Fibroblast of lung (primary cell): ENCODE data around the gene SLC7A14.

Experiments used
- CTCF ChIP-seq, 2 donors: IDR thresholded peaks in 1 of 2; conservative IDR thresholded peaks in 1 of 2; 1 replicate in 1 of 2; 2 replicates in 1 of 2; pipeline ENCODE4 v1.5.1; 2011 to 2012; ENCODE audit warnings: low read length in 2 of 2, control low read depth in 1 of 2, inconsistent platforms in 1 of 2, low read depth in 1 of 2, mild to moderate bottlenecking in 1 of 2
- EZH2 ChIP-seq: IDR thresholded peaks from 2 replicates; pipeline ENCODE4 v1.5.1; 2012; ENCODE audit warnings: low read length, control low read depth, mild to moderate bottlenecking; ENCODE audit errors: missing control alignments

- TF ChIP-seq CTCF (conservative IDR thresholded peaks at IDR 0.05 in 1 of 2, IDR thresholded peaks at IDR 0.05 in 1 of 2; ENCODE audit: low read depth in 1 of 2, low read length in 2 of 2) (no peak), EZH2 (no peak)
Observed at GRCh38 chr3:170563712-170564423, 22.0 kb downstream of the SLC7A14 start.
